HCT116 (cell line): ENCODE data around the gene TCF7L2. TPM values are rescaled to one million over a fixed set of nuclear protein-coding genes. Genes with fewer than 3 reads are reported as not detected.

ENCODE experiments used
- ATAC-seq: fragments of 200-7000 bp; cut with Tn5 transposase; 2 replicates; pipeline ENCODE4 v1.9.1; 2020; ENCODE audit warnings: mild to moderate bottlenecking, moderate library complexity
- BruUV-seq: library from RNA; stranded (reverse); fragments of 400-500 nt; replicated peaks from 2 replicates; lab custom pipeline; 2021; lab: Mats Ljungman, UMichigan
- CTCF ChIA-PET: fragments of 300-600 bp; sonication (Branson Sonifier 250); formaldehyde crosslinking; loops from one replicate; lab custom pipeline; 2021; ENCODE audit warnings: antibody characterized with exemption; lab: Charles Lee
- POLR2A ChIA-PET: fragments of 300-600, 350-600 bp; sonication (Branson Sonifier 250); formaldehyde crosslinking; loops from one replicate; lab custom pipeline; 2021; ENCODE audit warnings: antibody characterized with exemption; lab: Charles Lee
- RAD21 ChIA-PET, 2 experiments: fragments of 300-600 bp; sonication (Branson Sonifier 250); formaldehyde crosslinking; loops; one replicate each; lab custom pipeline; 2023; ENCODE audit warnings: low total read pairs in 2 of 2; ENCODE audit not compliant: uncharacterized antibody in 2 of 2, unreplicated experiment in 2 of 2, low non-redundant PET in 1 of 2; lab: Charles Lee
- DNase-seq: peaks from one replicate; pipeline ENCODE4 v3.0.0-alpha.2; 2010; ENCODE audit warnings: low read depth, low spot score
- H2AFZ ChIP-seq: fragments of 200-600 bp; shearing (Covaris generic), sonication (generic); 2 replicates; pipeline ENCODE4 v1.6.1; 2017; ENCODE audit warnings: low read depth, mixed run types, mixed read lengths, antibody characterized with exemption, low read length; ENCODE audit not compliant: poor library complexity, severe bottlenecking
- H3K27ac ChIP-seq: 2 replicates; pipeline ENCODE4 v1.5.1; 2012; ENCODE audit warnings: low read depth, low read length
- H3K27me3 ChIP-seq: fragments of 200-600 bp; sonication (generic); 2 replicates; pipeline ENCODE4 v1.6.1; 2016; ENCODE audit warnings: mixed run types, low read length, mixed read lengths; ENCODE audit not compliant: insufficient read depth
- H3K36me3 ChIP-seq, 2 experiments: fragments of 200-500 bp in 1 of 2; fragments of 200-600 bp in 1 of 2; sonication (Bioruptor generic) in 1 of 2; sonication (generic) in 1 of 2; 2 replicates each; pipeline versions ENCODE4 v1.5.1 to v1.6.1; 2014 to 2016; ENCODE audit warnings: low read length in 2 of 2, inconsistent platforms in 1 of 2, mixed read lengths in 1 of 2, mixed run types in 1 of 2; ENCODE audit not compliant: insufficient read depth in 2 of 2, control insufficient read depth in 1 of 2
- H3K4me1 ChIP-seq, 2 experiments: fragments of 200-600 bp in 1 of 2; sonication (generic) in 1 of 2; 2 replicates each; pipeline versions ENCODE4 v1.5.1 to v1.6.1; 2012 to 2017; ENCODE audit warnings: low read length in 2 of 2, inconsistent platforms in 1 of 2, mild to moderate bottlenecking in 1 of 2, mixed read lengths in 1 of 2, mixed run types in 1 of 2, moderate library complexity in 1 of 2; ENCODE audit not compliant: insufficient read depth in 2 of 2, control insufficient read depth in 1 of 2
- H3K4me2 ChIP-seq: fragments of 200-600 bp; sonication (generic); 2 replicates; pipeline ENCODE4 v1.6.1; 2017; ENCODE audit warnings: mixed run types, low read length, mixed read lengths
- H3K4me3 ChIP-seq, 2 experiments: fragments of 200-600 bp in 1 of 2; sonication (generic) in 1 of 2; replicated peaks in 1 of 2; 2 replicates each; pipeline ENCODE4 v1.5.1; 2011 to 2016; ENCODE audit warnings: low read length in 2 of 2, control low read depth in 1 of 2, low read depth in 1 of 2, mild to moderate bottlenecking in 1 of 2, mixed read lengths in 1 of 2, mixed run types in 1 of 2
- H3K79me2 ChIP-seq: fragments of 200-600 bp; sonication (generic); 2 replicates; pipeline ENCODE4 v1.6.1; 2017; ENCODE audit warnings: mild to moderate bottlenecking, mixed run types, low read length, moderate library complexity, mixed read lengths; ENCODE audit not compliant: insufficient read depth
- H3K9ac ChIP-seq: fragments of 200-600 bp; sonication (generic); 2 replicates; pipeline ENCODE4 v1.6.1; 2016; ENCODE audit warnings: low read length, mixed read lengths
- H3K9me2 ChIP-seq: fragments of 200-600 bp; sonication (generic), shearing (Covaris generic); 2 replicates; pipeline ENCODE4 v1.6.1; 2017; ENCODE audit warnings: mixed run types, mild to moderate bottlenecking, moderate library complexity; ENCODE audit not compliant: insufficient read depth
- H3K9me3 ChIP-seq, 2 experiments: fragments of 200-500 bp in 1 of 2; fragments of 200-600 bp in 1 of 2; sonication (Bioruptor generic) in 1 of 2; sonication (generic) in 1 of 2; 2 replicates each; pipeline ENCODE4 v1.6.1; 2014 to 2017; ENCODE audit warnings: low read length in 2 of 2, mixed read lengths in 2 of 2, inconsistent platforms in 1 of 2, low read depth in 1 of 2, mild to moderate bottlenecking in 1 of 2, mixed run types in 1 of 2, moderate library complexity in 1 of 2; ENCODE audit not compliant: control insufficient read depth in 1 of 2, insufficient read depth in 1 of 2
- H4K20me1 ChIP-seq: fragments of 200-600 bp; sonication (generic), shearing (Covaris generic); 2 replicates; pipeline ENCODE4 v1.6.1; 2017; ENCODE audit warnings: mixed run types, mild to moderate bottlenecking, moderate library complexity; ENCODE audit not compliant: insufficient read depth
- CBX3 ChIP-seq: IDR thresholded peaks from 2 replicates; pipeline ENCODE4 v1.6.1; 2012; ENCODE audit warnings: low read depth
- CEBPB ChIP-seq: IDR thresholded peaks from 2 replicates; pipeline ENCODE4 v1.6.1; 2012; ENCODE audit warnings: low read depth
- CTCF ChIP-seq, 3 experiments: fragments of 200-600 bp in 1 of 3; sonication (generic) in 1 of 3; IDR thresholded peaks in 2 of 3; conservative IDR thresholded peaks in 1 of 3; 2 replicates each; pipeline ENCODE4 v1.5.1; 2012 to 2017; ENCODE audit warnings: low read depth in 2 of 3, low read length in 2 of 3, antibody characterized with exemption in 1 of 3, borderline replicate concordance in 1 of 3, control low read depth in 1 of 3, mild to moderate bottlenecking in 1 of 3, mixed read lengths in 1 of 3, mixed run types in 1 of 3, moderate library complexity in 1 of 3; ENCODE audit not compliant: insufficient read depth in 1 of 3
- EGR1 ChIP-seq: IDR thresholded peaks from 2 replicates; pipeline ENCODE4 v1.6.1; 2012; ENCODE audit warnings: low read depth
- ELF1 ChIP-seq: IDR thresholded peaks from 2 replicates; pipeline ENCODE4 v1.6.1; 2012; ENCODE audit warnings: low read depth, borderline replicate concordance
- FOSL1 ChIP-seq: IDR thresholded peaks from 2 replicates; pipeline ENCODE4 v1.6.1; 2012; ENCODE audit warnings: low read depth
- REST ChIP-seq: IDR thresholded peaks from 2 replicates; pipeline ENCODE4 v1.6.1; 2012; ENCODE audit warnings: low read depth
- SIN3A ChIP-seq: IDR thresholded peaks from 2 replicates; pipeline ENCODE4 v1.6.1; 2012; ENCODE audit warnings: low read depth
- SP1 ChIP-seq: IDR thresholded peaks from 2 replicates; pipeline ENCODE4 v1.6.1; 2012; ENCODE audit warnings: low read depth
- SRF ChIP-seq: IDR thresholded peaks from 2 replicates; pipeline ENCODE4 v1.6.1; 2012; ENCODE audit warnings: low read depth
- TCF7L2 ChIP-seq: IDR thresholded peaks from 2 replicates; pipeline ENCODE4 v1.7.0; 2011; ENCODE audit warnings: borderline replicate concordance, inconsistent platforms; ENCODE audit not compliant: insufficient read depth, insufficient read length; ENCODE audit errors: extremely low read depth
- ZBTB33 ChIP-seq: IDR thresholded peaks from 2 replicates; pipeline ENCODE4 v1.6.1; 2011; ENCODE audit warnings: mild to moderate bottlenecking, low read length, moderate library complexity; ENCODE audit not compliant: insufficient replicate concordance; ENCODE audit errors: extremely low read depth
- ZFX ChIP-seq: fragments of 450-650 bp; IDR thresholded peaks from 2 replicates; pipeline ENCODE4 v1.6.1; 2017
- ZNF274 ChIP-seq: fragments of 200-500 bp; sonication (Bioruptor generic); IDR thresholded peaks from 2 replicates; pipeline ENCODE4 v1.6.1; 2014; ENCODE audit warnings: mild to moderate bottlenecking, low read depth, low read length, inconsistent platforms
- intact Hi-C: fragments of 100-400 bp; cut with micrococcal nuclease; formaldehyde crosslinking; loops from 2 replicates; pipeline ENCODE4 v1.10.0; 2022
- total RNA-seq: library from RNA; stranded (reverse); gene quantifications from one replicate; pipeline ENCODE4 v1.2.1, GENCODE V29; 2021; ENCODE audit not compliant: unreplicated experiment

TCF7L2 gene
- total RNA-seq, 1 experiment from 2014 or later, result 164 TPM

GRCh38 chr10:113047963-113048781, 98.1 kb downstream of the TCF7L2 start:
- Histone ChIP-seq H3K9ac (no peak overlapping the region), H3K9me2 (no peaks in the 10 kb centered on the region), H4K20me1 (peaks cover 40% of the 10 kb centered on the region), H3K79me2 (peaks cover 100% of the 10 kb centered on the region), H3K4me2 (no peak overlapping the region), H3K36me3 (peaks cover 14 to 17% of the 10 kb centered on the region in 2 experiments; a peak in 3 of 4 replicates), H3K9me3 (no peaks in the 10 kb centered on the region), H3K27me3 (no peaks in the 10 kb centered on the region), H3K4me1 (peaks cover 12 to 17% of the 10 kb centered on the region in 2 experiments; a peak in 2 of 4 replicates), H3K27ac (0 out of 2 replicates have a peak overlapping the region, but pooled peaks have one; percentile 8), H3K4me3 (no peak overlapping the region), H2AFZ (no peak overlapping the region)
- RAD21 ChIA-PET, result no interaction called here
- TF ChIP-seq EGR1 (no peak), CBX3 (no peak), TCF7L2 (no peak), CTCF (IDR thresholded peaks at IDR 0.05 in 2 of 3, conservative IDR thresholded peaks at IDR 0.05 in 1 of 3; ENCODE audit: borderline replicate concordance in 1 of 3, insufficient read depth in 1 of 3, low read depth in 2 of 3, low read length in 2 of 3) (no peak), SIN3A (no peak), ELF1 (no peak), SRF (no peak), ZFX (no peak), REST (no peak), ZNF274 (no peak), SP1 (no peak), ZBTB33 (no peak), CEBPB (no peak), FOSL1 (no peak; the same call in 1 of the 2 replicates)
- intact Hi-C loops, result no loop called here
- CTCF ChIA-PET, result no interaction called here
- no TSS peak for BruUV-seq
- POLR2A ChIA-PET, result no interaction called here
- no peak for DNase-seq
- no peak for ATAC-seq
